ENCODE results near the gene CNTLN.
"Not testable (repeated sequence)": the region's sequence is repeated elsewhere in the genome, so short reads cannot be mapped to it uniquely, and the experiment has no call there.

The CNTLN gene

DNA sequence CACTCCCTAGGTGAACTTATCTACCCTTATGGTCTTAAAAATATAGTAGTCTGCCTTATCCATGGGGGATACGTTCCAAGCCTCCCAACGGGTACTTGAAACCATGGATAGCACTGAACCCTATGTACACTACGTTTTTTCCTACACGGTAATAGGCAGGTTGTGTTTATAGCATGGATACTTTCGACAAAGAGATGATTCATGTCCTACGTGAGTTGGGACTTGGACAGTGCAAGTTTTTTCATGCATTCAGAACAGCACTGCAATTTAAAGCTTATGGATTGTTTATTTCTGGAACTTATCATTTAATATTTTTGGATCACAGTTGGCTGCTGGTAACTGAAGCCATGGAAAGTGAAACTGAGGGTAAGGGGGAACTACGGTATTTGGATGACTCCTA is 88.1 kb downstream of the CNTLN start:
- Mint-ChIP-seq H3K4me3 (no peak overlapping the region), H3K36me3 (ENCODE audit: low read depth) (no peaks in the 10 kb centered on the region), H3K9me3 (peaks cover 8% of the 10 kb centered on the region), H3K27ac (no peak overlapping the region), H3K4me1 (ENCODE audit: low read depth) (no peaks in the 10 kb centered on the region), H3K27me3 (no peaks in the 10 kb centered on the region)
- no peak for DNase-seq

- no peaks in the 10 kb centered on the region for H3K27me3 Mint-ChIP-seq
- no peaks in the 10 kb centered on the region for H3K36me3 Mint-ChIP-seq (ENCODE audit: low read depth)
- peaks cover 5% of the 10 kb centered on the region for H3K9me3 Mint-ChIP-seq
- no peak for DNase-seq
- H3K27ac Mint-ChIP-seq: no peak overlapping the region
- H3K4me3 Mint-ChIP-seq: no peak overlapping the region
- H3K4me1 Mint-ChIP-seq (ENCODE audit: low read depth): no peaks in the 10 kb centered on the region
Observed at GRCh38 chr9:17225407-17225806, 90.6 kb downstream of the CNTLN start.

DNA sequence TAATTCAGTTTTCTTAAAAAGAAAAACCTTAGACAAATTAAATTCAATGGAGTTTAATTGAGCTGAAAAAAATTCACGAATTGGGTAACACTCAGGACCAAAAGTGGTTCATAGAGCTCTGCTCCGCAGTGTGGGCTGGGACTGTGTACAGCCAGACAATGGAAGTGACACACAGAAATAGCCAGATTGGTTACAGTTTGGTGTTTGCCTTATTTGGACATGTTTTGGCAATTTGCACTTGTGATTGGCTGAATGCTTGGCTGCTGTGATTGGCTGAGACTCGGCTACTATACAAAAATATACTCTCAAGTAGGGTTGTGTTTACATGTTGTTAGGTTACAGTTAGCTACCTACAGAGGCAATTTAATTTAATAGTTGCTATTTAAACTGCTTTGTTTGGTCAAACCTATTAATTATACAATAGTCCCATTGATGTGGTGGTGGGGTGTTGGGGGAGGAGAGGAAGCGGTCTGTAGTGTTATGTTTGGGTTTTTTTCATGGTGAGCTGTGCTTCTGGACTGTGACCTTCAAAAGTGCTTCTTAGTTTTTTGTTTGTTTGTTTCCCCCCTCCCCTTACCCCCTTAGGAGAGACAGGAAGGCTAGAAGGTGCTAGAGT is 95.2 kb downstream of the CNTLN start:
- no peak for DNase-seq
- Mint-ChIP-seq H3K27me3 (no peaks in the 10 kb centered on the region), H3K27ac (no peak overlapping the region), H3K9me3 (peaks cover 5% of the 10 kb centered on the region), H3K4me1 (ENCODE audit: low read depth) (no peaks in the 10 kb centered on the region), H3K36me3 (ENCODE audit: low read depth) (no peaks in the 10 kb centered on the region), H3K4me3 (no peak overlapping the region)

DNA sequence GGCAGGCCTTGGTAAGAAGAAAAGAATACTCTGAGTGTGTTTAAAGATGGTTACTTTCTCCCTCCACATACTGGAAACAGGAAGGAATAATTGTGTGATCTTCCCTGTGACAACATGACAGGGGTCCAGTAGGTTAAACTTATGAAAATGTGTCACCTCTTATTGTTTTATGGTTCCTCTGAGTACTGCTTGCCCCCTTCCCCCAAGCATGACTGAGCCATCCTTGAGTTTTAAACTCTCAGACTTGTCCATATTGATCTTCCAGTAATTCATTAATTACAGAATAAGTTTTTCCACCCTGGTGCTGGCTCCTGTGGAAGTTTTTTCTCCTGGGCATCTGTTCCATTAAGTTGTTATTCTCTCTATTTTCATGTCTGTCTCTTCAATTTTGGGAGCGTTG is 95.8 kb downstream of the CNTLN start:
- Mint-ChIP-seq H3K27ac (no peak overlapping the region), H3K27me3 (no peaks in the 10 kb centered on the region), H3K4me3 (no peak overlapping the region), H3K9me3 (peaks cover 5% of the 10 kb centered on the region), H3K4me1 (ENCODE audit: low read depth) (no peaks in the 10 kb centered on the region), H3K36me3 (ENCODE audit: low read depth) (no peaks in the 10 kb centered on the region)
- DNase-seq: no peak

GRCh38 chr9:17236147-17236546 is 101.3 kb downstream of the CNTLN start:
- Mint-ChIP-seq H3K4me1 (ENCODE audit: low read depth) (no peaks in the 10 kb centered on the region), H3K27me3 (no peaks in the 10 kb centered on the region), H3K4me3 (no peak overlapping the region), H3K27ac (no peak overlapping the region), H3K36me3 (ENCODE audit: low read depth) (no peaks in the 10 kb centered on the region), H3K9me3 (peaks cover 7% of the 10 kb centered on the region)
- no peak for DNase-seq

DNA sequence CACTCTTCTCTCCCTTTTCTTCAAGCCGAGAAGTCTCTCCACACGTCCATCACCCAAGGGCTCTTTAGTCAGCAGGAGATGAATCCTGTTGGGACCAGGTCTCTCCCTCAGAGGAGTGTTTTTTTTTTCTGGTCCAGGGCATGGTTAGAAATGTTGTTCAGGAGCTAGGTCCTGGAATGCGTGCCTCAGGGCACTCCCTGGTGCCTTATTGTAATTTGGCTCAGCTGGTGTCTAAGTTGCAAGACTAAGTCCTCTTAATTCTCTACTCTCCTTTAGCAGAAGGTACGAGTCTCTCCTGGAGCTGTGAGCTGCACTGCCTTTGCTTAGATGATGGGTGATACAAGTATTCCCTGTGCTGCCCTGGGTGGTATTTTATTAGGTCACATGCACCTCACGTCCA is 111.9 kb downstream of the CNTLN start:
- no peaks in the 10 kb centered on the region for H3K4me1 Mint-ChIP-seq (ENCODE audit: low read depth)
- H3K4me3 Mint-ChIP-seq: no peak overlapping the region
- H3K27ac Mint-ChIP-seq: no peak overlapping the region
- no peaks in the 10 kb centered on the region for H3K36me3 Mint-ChIP-seq (ENCODE audit: low read depth)
- DNase-seq: no peak
- peaks cover 26% of the 10 kb centered on the region for H3K9me3 Mint-ChIP-seq
- no peaks in the 10 kb centered on the region for H3K27me3 Mint-ChIP-seq

DNA sequence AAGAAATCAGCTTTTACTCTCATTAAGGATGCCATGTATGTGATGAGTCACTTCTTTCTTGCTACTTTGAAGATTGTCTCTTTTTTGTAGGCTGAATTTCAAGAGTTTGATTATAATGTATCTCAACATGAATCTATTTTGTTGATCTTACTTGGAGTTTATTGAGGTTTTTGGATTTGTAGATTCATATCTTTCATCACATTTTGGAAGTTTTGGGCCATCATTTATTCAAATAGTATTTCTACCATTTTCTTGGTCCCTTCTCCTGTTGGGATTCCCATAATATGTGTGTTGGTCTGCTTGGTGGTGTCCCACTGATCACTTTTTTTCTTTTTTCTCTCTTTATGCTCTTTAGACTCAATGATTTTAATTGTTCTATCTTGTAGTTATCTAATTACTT is 116.3 kb downstream of the CNTLN start:
- Mint-ChIP-seq H3K4me3 (no peak overlapping the region), H3K36me3 (ENCODE audit: low read depth) (no peaks in the 10 kb centered on the region), H3K27me3 (no peaks in the 10 kb centered on the region), H3K4me1 (ENCODE audit: low read depth) (no peaks in the 10 kb centered on the region), H3K27ac (no peak overlapping the region), H3K9me3 (peaks cover 33% of the 10 kb centered on the region)
- no peak for DNase-seq

- not testable (repeated sequence) for H3K4me1 Mint-ChIP-seq (ENCODE audit: low read depth); H3K27ac Mint-ChIP-seq; DNase-seq
Observed at GRCh38 chr9:17268531-17269188, 133.8 kb downstream of the CNTLN start.

DNA sequence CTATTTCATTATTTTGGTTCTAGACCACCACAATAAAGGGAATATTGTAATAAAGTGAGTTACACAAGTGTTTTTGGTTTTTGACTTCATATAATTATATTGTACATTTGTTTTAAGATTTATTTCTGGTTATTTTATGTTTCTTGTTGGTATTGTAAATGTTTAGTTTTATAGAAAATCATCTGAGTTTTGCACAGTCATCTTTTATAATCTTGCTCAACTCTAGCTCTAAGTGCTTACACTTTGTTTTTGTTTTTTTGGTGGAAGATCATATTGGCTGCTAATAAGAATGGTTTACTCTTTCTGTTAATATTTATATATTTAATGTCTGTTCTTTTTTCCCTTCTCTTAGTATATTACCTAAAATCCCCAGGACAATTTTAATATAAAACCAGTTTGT is 135.0 kb downstream of the CNTLN start:
- no peak for DNase-seq
- H3K4me3 Mint-ChIP-seq: no peak overlapping the region
- H3K36me3 Mint-ChIP-seq (ENCODE audit: low read depth): no peaks in the 10 kb centered on the region
- H3K27me3 Mint-ChIP-seq: no peaks in the 10 kb centered on the region
- H3K4me1 Mint-ChIP-seq (ENCODE audit: low read depth): no peaks in the 10 kb centered on the region
- H3K9me3 Mint-ChIP-seq: peaks cover 12% of the 10 kb centered on the region
- H3K27ac Mint-ChIP-seq: no peak overlapping the region

More at GRCh38 chr9:17268531-17269188, 133.8 kb downstream of the CNTLN start:
- H3K9me3 Mint-ChIP-seq: peaks cover 12% of the 10 kb centered on the region
- H3K36me3 Mint-ChIP-seq (ENCODE audit: low read depth); H3K4me3 Mint-ChIP-seq; H3K27me3 Mint-ChIP-seq: not testable (repeated sequence)

- H3K4me1 Mint-ChIP-seq (ENCODE audit: low read depth): no peaks in the 10 kb centered on the region
- H3K4me3 Mint-ChIP-seq: no peak overlapping the region
- no peak overlapping the region for H3K27ac Mint-ChIP-seq
- no peak for DNase-seq
- H3K9me3 Mint-ChIP-seq: peaks cover 12% of the 10 kb centered on the region
- H3K27me3 Mint-ChIP-seq: no peaks in the 10 kb centered on the region
- no peaks in the 10 kb centered on the region for H3K36me3 Mint-ChIP-seq (ENCODE audit: low read depth)
Observed at GRCh38 chr9:17272536-17272935, 137.7 kb downstream of the CNTLN start.

DNA sequence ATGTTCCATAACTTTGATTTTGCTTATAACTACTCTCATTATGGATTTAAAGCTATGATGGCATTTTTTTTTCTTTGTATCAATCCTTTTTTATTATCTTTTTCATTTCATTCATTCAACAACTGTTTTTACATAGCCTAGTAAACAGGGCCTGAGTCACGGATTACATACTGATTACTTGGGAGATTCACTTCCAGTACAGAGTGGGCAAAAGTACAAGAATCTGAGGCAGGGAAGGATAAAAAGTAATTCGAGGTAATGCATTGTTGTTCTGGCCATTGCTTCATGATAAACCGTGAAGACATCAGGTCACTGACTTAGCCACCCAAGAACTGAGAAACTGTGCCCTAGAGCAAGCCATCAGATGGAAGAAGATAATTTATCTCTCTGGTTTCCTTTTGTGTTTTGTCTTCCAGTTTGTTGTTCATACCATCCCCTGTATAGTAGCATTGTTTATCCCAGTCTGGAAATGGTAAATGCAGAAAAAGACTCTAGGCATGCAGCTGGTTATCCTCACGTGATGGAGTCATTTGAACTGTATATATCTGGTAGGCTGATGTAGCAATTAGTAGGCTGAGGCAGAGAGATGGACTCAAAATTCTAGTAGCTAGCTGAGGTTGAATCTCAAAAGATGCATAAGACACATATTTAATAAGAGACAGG is 145.6 kb downstream of the CNTLN start:
- H3K27me3 Mint-ChIP-seq: no peaks in the 10 kb centered on the region
- no peak overlapping the region for H3K27ac Mint-ChIP-seq
- no peak for DNase-seq
- H3K4me3 Mint-ChIP-seq: no peak overlapping the region
- no peaks in the 10 kb centered on the region for H3K36me3 Mint-ChIP-seq (ENCODE audit: low read depth)
- H3K4me1 Mint-ChIP-seq (ENCODE audit: low read depth): no peaks in the 10 kb centered on the region
- peaks cover 14% of the 10 kb centered on the region for H3K9me3 Mint-ChIP-seq

DNA sequence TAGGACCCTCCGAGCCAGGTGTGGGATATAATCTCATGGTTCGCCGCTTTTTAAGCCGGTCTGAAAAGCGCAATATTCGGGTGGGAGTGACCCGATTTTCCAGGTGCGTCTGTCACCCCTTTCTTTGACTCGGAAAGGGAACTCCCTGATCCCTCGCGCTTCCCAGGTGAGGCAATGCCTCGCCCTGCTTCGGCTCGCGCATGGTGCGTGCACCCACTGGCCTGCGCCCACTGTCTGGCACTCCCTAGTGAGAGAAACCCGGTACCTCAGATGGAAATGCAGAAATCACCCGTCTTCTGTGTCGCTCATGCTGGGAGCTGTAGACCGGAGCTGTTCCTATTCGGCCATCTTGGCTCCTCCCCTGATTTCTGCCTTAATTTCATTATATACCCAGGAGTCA is 155.8 kb downstream of the CNTLN start:
- not testable (repeated sequence) for H3K27ac Mint-ChIP-seq; H3K36me3 Mint-ChIP-seq (ENCODE audit: low read depth); H3K4me3 Mint-ChIP-seq; H3K4me1 Mint-ChIP-seq (ENCODE audit: low read depth); H3K27me3 Mint-ChIP-seq; DNase-seq
- peaks cover 19% of the 10 kb centered on the region for H3K9me3 Mint-ChIP-seq

DNA sequence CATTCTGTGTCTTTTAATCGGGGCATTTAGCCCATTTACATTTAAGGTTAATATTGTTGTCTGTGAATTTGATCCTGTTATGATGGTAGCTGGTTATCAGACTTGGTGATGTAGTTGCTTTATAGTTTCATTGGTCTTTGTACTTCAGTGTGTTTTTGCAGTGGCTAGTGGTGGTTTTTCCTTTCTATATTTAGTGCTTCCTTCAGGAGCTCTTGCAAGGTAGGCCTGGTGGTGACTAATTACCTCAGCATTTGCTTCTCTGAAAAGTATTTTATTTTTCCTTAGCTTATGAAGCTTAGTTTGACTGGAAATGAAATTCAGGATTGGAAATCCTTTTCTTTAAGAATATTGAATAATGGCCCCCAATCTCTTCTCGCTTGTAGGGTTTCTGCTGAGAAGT is 156.9 kb downstream of the CNTLN start:
- Mint-ChIP-seq H3K4me1 (ENCODE audit: low read depth) (no peaks in the 10 kb centered on the region), H3K36me3 (ENCODE audit: low read depth) (no peaks in the 10 kb centered on the region), H3K27ac (no peak overlapping the region), H3K9me3 (peaks cover 24% of the 10 kb centered on the region), H3K4me3 (no peak overlapping the region), H3K27me3 (no peaks in the 10 kb centered on the region)
- DNase-seq: no peak

- no peak overlapping the region for H3K27ac Mint-ChIP-seq
- DNase-seq: no peak
- H3K27me3 Mint-ChIP-seq: no peaks in the 10 kb centered on the region
- no peaks in the 10 kb centered on the region for H3K4me1 Mint-ChIP-seq (ENCODE audit: low read depth)
- H3K36me3 Mint-ChIP-seq (ENCODE audit: low read depth): no peaks in the 10 kb centered on the region
- no peak overlapping the region for H3K4me3 Mint-ChIP-seq
- peaks cover 25% of the 10 kb centered on the region for H3K9me3 Mint-ChIP-seq
Observed at GRCh38 chr9:17293685-17294084, 158.8 kb downstream of the CNTLN start.

- Mint-ChIP-seq H3K36me3 (ENCODE audit: low read depth) (no peaks in the 10 kb centered on the region), H3K9me3 (peaks cover 25% of the 10 kb centered on the region), H3K4me3 (no peak overlapping the region), H3K27me3 (no peaks in the 10 kb centered on the region), H3K4me1 (ENCODE audit: low read depth) (no peaks in the 10 kb centered on the region), H3K27ac (no peak overlapping the region)
- DNase-seq: no peak
Observed at GRCh38 chr9:17294822-17295624, 160.2 kb downstream of the CNTLN start.

Data from activated T-cell treated with anti-CD3 and anti-CD28 coated beads, Interleukin-2, amount 50 U/mL, for 24 hours (primary cell).